ENCODE results near the gene CCDC80.

DNA sequence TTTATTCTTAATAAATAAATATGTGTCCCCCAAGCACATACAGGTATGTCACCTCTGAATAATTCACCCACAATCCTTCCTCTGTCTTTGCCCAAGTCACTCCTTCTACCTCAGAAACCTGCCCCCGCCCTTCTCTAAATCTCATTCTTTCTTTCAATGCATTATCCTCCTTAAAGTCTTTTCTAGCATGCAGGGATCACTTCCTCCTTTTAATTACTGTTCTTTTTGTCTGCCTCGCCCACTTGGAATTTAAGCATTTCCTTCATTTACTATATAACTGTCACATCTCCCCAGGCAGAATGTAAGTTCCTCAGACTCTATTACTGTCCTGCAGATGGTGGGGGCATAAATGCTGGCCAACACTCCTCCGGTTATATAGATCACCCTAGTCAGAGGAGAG is 7.8 kb downstream of the CCDC80 start:
- TF ChIP-seq, protein P1, sequence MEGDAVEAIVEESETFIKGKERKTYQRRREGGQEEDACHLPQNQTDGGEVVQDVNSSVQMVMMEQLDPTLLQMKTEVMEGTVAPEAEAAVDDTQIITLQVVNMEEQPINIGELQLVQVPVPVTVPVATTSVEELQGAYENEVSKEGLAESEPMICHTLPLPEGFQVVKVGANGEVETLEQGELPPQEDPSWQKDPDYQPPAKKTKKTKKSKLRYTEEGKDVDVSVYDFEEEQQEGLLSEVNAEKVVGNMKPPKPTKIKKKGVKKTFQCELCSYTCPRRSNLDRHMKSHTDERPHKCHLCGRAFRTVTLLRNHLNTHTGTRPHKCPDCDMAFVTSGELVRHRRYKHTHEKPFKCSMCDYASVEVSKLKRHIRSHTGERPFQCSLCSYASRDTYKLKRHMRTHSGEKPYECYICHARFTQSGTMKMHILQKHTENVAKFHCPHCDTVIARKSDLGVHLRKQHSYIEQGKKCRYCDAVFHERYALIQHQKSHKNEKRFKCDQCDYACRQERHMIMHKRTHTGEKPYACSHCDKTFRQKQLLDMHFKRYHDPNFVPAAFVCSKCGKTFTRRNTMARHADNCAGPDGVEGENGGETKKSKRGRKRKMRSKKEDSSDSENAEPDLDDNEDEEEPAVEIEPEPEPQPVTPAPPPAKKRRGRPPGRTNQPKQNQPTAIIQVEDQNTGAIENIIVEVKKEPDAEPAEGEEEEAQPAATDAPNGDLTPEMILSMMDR (IDR thresholded peaks at IDR 0.05; ENCODE audit: low read depth, low read length) = no peak
- TF ChIP-seq POLR2A (IDR thresholded peaks at IDR 0.05; ENCODE audit: extremely low read depth, insufficient read length) = no peak

Data from NB4 (cell line).